Neural cell (in vitro differentiated cells): ENCODE results near the gene MCIDAS. TPM values are rescaled to one million over a fixed set of nuclear protein-coding genes. Genes with fewer than 3 reads are reported as not detected.
A peak's percentile ranks its signal among the peaks of the same experiment; 100 is the strongest.

Source experiments
- H2AFZ ChIP-seq: fragments of 200-600, 300-800 bp; sonication (generic), shearing (Covaris generic); 2 replicates; pipeline ENCODE4 v1.6.0; 2014; ENCODE audit warnings: low read depth, mild to moderate bottlenecking, antibody characterized with exemption, low read length, moderate library complexity
- H3F3A ChIP-seq: fragments of 200-600 bp; shearing (Covaris generic); 2 replicates; pipeline ENCODE4 v1.6.1; 2016; ENCODE audit warnings: mild to moderate bottlenecking, moderate library complexity, mixed read lengths, antibody characterized with exemption, low read length; ENCODE audit not compliant: insufficient read depth, poor library complexity, severe bottlenecking
- H3K27ac ChIP-seq: fragments of 200-600, 300-800 bp; sonication (generic), shearing (Covaris generic); 2 replicates; pipeline ENCODE4 v1.5.1; 2014; ENCODE audit warnings: mild to moderate bottlenecking, low read length, moderate library complexity
- H3K27me3 ChIP-seq: fragments of 300-800, 200-600 bp; sonication (generic), shearing (Covaris generic); 2 replicates; pipeline ENCODE4 v1.6.0; 2014; ENCODE audit warnings: mild to moderate bottlenecking, low read depth, low read length, moderate library complexity; ENCODE audit not compliant: insufficient read depth
- H3K36me3 ChIP-seq: fragments of 300-800, 200-600 bp; sonication (generic), shearing (Covaris generic); 2 replicates; pipeline ENCODE4 v1.5.1; 2014; ENCODE audit warnings: mild to moderate bottlenecking, antibody characterized with exemption, low read length, moderate library complexity; ENCODE audit not compliant: insufficient read depth
- H3K4me2 ChIP-seq: fragments of 300-800, 200-600 bp; sonication (generic), shearing (Covaris generic); 2 replicates; pipeline ENCODE4 v1.6.0; 2014; ENCODE audit warnings: mild to moderate bottlenecking, low read length
- H3K4me3 ChIP-seq: fragments of 300-800, 200-600 bp; sonication (generic), shearing (Covaris generic); 2 replicates; pipeline ENCODE4 v1.5.1; 2014; ENCODE audit warnings: mild to moderate bottlenecking, low read length, moderate library complexity
- H3K79me2 ChIP-seq: fragments of 200-600 bp; shearing (Covaris generic); replicated peaks from 2 replicates; pipeline ENCODE4 v1.6.0; 2014; ENCODE audit warnings: mild to moderate bottlenecking, low read length, moderate library complexity; ENCODE audit not compliant: insufficient read depth
- H3K9ac ChIP-seq: fragments of 300-800, 200-600 bp; sonication (generic), shearing (Covaris generic); 2 replicates; pipeline ENCODE4 v1.6.1; 2016; ENCODE audit warnings: mild to moderate bottlenecking, low read length, mixed read lengths
- H3K9me2 ChIP-seq: fragments of 200-600 bp; shearing (Covaris generic); 2 replicates; pipeline ENCODE4 v1.6.1; 2016; ENCODE audit warnings: mild to moderate bottlenecking, low read length, mixed read lengths; ENCODE audit not compliant: insufficient read depth
- H3K9me3 ChIP-seq: fragments of 200-600, 300-800 bp; sonication (generic), shearing (Covaris generic); 2 replicates; pipeline ENCODE4 v1.6.1; 2016; ENCODE audit warnings: mild to moderate bottlenecking, mixed run types, low read length, moderate library complexity, mixed read lengths
- H4K20me1 ChIP-seq: fragments of 200-600 bp; shearing (Covaris generic); 2 replicates; pipeline ENCODE4 v1.6.1; 2016; ENCODE audit warnings: mild to moderate bottlenecking, mixed run types; ENCODE audit not compliant: insufficient read depth
- EP300 ChIP-seq: fragments of 450-650 bp; conservative IDR thresholded peaks from 2 replicates; pipeline ENCODE4 v1.6.1; 2014; ENCODE audit warnings: antibody characterized with exemption, mild to moderate bottlenecking, moderate library complexity; ENCODE audit not compliant: poor library complexity, severe bottlenecking
- EZH2 ChIP-seq: fragments of 200-600, 300-800 bp; shearing (Covaris generic), sonication (generic); IDR thresholded peaks from 2 replicates; pipeline ENCODE4 v1.6.1; 2014; ENCODE audit warnings: antibody characterized with exemption, low read length, borderline replicate concordance, mild to moderate bottlenecking; ENCODE audit not compliant: insufficient read depth, poor library complexity, severe bottlenecking
- MXI1 ChIP-seq: fragments of 450-650 bp; conservative IDR thresholded peaks from 2 replicates; pipeline ENCODE4 v1.6.1; 2014; ENCODE audit warnings: antibody characterized with exemption, mild to moderate bottlenecking; ENCODE audit not compliant: poor library complexity, severe bottlenecking
- RAD21 ChIP-seq: fragments of 450-650 bp; conservative IDR thresholded peaks from 2 replicates; pipeline ENCODE4 v1.6.1; 2014; ENCODE audit warnings: antibody characterized with exemption, mild to moderate bottlenecking, moderate library complexity
- SMC3 ChIP-seq: fragments of 450-650 bp; conservative IDR thresholded peaks from 2 replicates; pipeline ENCODE4 v1.6.1; 2014; ENCODE audit warnings: antibody characterized with exemption, mild to moderate bottlenecking, moderate library complexity; ENCODE audit not compliant: poor library complexity
- TAF1 ChIP-seq: IDR thresholded peaks from 2 replicates; pipeline ENCODE4 v1.6.1; 2012; ENCODE audit warnings: low read depth
- polyA plus RNA-seq: library from polyadenylated mRNA; depleted of rRNA; stranded (reverse); fragments of >200 nt; gene quantifications from 2 replicates; pipeline ENCODE4 v1.2.3, GENCODE V29; 2014
- TF ChIP-seq, protein P1 (sequence below): fragments of 450-650 bp; IDR thresholded peaks from 2 replicates; pipeline ENCODE4 v1.5.1; 2014; ENCODE audit warnings: antibody characterized with exemption, mild to moderate bottlenecking, moderate library complexity; ENCODE audit not compliant: poor library complexity, severe bottlenecking
- TF ChIP-seq, protein P2 (sequence below): IDR thresholded peaks from 2 replicates; pipeline ENCODE4 v1.6.1; 2012; ENCODE audit warnings: borderline replicate concordance

Gene MCIDAS
- polyA plus RNA-seq, 1 donor from 2014 or later = not detected

DNA sequence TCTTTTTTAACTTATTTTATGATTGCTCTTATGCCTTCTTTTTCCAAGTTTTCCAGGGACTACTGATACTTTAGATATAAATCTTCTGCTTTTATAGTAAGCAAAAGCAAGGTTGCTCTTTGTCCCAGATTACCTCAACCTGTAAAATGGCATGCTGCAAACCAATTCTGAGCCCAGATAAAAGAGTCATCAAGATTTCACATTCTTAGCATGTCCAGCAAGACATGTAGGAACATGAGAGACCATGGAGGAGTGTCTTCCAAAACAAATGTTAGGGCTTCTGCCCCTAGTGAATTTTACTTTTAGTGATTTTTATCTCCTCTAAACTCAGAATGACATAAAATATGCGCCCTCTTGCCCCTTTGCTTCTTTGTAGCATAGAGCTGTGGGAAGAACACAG lies 47.1 kb downstream of the MCIDAS start:
- H3K9me3 ChIP-seq = no peaks in the 10 kb centered on the region

DNA sequence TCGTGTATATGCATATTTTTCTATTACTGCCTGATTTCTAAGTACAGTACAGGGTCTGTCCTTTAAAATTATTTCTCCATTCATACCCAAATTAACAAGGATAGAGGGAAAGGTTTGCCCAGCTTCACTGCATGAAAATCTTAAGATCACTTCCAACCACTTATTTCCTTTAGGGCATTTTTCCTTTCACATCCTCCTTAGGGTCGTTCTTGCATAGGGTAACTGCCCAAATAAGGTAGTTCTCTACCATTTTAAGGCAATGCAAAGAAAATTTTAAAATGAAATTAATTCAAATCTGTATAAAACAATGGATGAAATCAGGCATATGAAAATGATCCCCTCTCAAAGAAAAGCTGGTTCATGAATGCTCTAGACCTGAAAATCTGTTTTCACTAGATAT lies 50.0 kb downstream of the MCIDAS start:
- H3K4me2 ChIP-seq = no peak overlapping the region
- H3K36me3 ChIP-seq = no peaks in the 10 kb centered on the region
- no peak overlapping the region for H3K9ac ChIP-seq
- no peak overlapping the region for H2AFZ ChIP-seq
- H3K27me3 ChIP-seq = peaks cover 70% of the 10 kb centered on the region
- no peaks in the 10 kb centered on the region for H3F3A ChIP-seq
- no peak overlapping the region for H3K27ac ChIP-seq
- no peak for TF ChIP-seq RAD21
- TF ChIP-seq EZH2 = no peak
- no peaks in the 10 kb centered on the region for H4K20me1 ChIP-seq
- no peaks in the 10 kb centered on the region for H3K9me2 ChIP-seq
- no peaks in the 10 kb centered on the region for H3K79me2 ChIP-seq
- H3K4me3 ChIP-seq = no peak overlapping the region
- no peaks in the 10 kb centered on the region for H3K9me3 ChIP-seq

More for the DNA sequence above, 47.1 kb downstream of the MCIDAS start:
- TF ChIP-seq TAF1 = no peak
- TF ChIP-seq EP300 = no peak
- TF ChIP-seq, protein P1, sequence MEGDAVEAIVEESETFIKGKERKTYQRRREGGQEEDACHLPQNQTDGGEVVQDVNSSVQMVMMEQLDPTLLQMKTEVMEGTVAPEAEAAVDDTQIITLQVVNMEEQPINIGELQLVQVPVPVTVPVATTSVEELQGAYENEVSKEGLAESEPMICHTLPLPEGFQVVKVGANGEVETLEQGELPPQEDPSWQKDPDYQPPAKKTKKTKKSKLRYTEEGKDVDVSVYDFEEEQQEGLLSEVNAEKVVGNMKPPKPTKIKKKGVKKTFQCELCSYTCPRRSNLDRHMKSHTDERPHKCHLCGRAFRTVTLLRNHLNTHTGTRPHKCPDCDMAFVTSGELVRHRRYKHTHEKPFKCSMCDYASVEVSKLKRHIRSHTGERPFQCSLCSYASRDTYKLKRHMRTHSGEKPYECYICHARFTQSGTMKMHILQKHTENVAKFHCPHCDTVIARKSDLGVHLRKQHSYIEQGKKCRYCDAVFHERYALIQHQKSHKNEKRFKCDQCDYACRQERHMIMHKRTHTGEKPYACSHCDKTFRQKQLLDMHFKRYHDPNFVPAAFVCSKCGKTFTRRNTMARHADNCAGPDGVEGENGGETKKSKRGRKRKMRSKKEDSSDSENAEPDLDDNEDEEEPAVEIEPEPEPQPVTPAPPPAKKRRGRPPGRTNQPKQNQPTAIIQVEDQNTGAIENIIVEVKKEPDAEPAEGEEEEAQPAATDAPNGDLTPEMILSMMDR = no peak
- TF ChIP-seq RAD21 = no peak
- no peak for TF ChIP-seq MXI1
- TF ChIP-seq EZH2 = no peak
- TF ChIP-seq, protein P2, sequence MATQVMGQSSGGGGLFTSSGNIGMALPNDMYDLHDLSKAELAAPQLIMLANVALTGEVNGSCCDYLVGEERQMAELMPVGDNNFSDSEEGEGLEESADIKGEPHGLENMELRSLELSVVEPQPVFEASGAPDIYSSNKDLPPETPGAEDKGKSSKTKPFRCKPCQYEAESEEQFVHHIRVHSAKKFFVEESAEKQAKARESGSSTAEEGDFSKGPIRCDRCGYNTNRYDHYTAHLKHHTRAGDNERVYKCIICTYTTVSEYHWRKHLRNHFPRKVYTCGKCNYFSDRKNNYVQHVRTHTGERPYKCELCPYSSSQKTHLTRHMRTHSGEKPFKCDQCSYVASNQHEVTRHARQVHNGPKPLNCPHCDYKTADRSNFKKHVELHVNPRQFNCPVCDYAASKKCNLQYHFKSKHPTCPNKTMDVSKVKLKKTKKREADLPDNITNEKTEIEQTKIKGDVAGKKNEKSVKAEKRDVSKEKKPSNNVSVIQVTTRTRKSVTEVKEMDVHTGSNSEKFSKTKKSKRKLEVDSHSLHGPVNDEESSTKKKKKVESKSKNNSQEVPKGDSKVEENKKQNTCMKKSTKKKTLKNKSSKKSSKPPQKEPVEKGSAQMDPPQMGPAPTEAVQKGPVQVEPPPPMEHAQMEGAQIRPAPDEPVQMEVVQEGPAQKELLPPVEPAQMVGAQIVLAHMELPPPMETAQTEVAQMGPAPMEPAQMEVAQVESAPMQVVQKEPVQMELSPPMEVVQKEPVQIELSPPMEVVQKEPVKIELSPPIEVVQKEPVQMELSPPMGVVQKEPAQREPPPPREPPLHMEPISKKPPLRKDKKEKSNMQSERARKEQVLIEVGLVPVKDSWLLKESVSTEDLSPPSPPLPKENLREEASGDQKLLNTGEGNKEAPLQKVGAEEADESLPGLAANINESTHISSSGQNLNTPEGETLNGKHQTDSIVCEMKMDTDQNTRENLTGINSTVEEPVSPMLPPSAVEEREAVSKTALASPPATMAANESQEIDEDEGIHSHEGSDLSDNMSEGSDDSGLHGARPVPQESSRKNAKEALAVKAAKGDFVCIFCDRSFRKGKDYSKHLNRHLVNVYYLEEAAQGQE = no peak
- Histone ChIP-seq H3K27me3 (peaks cover 45% of the 10 kb centered on the region), H3F3A (no peaks in the 10 kb centered on the region), H3K4me3 (no peak overlapping the region), H3K79me2 (no peaks in the 10 kb centered on the region), H4K20me1 (no peaks in the 10 kb centered on the region), H3K4me2 (no peak overlapping the region), H3K9ac (no peak overlapping the region), H3K9me2 (no peaks in the 10 kb centered on the region), H2AFZ (no peak overlapping the region), H3K36me3 (no peaks in the 10 kb centered on the region), H3K27ac (no peak overlapping the region)

DNA sequence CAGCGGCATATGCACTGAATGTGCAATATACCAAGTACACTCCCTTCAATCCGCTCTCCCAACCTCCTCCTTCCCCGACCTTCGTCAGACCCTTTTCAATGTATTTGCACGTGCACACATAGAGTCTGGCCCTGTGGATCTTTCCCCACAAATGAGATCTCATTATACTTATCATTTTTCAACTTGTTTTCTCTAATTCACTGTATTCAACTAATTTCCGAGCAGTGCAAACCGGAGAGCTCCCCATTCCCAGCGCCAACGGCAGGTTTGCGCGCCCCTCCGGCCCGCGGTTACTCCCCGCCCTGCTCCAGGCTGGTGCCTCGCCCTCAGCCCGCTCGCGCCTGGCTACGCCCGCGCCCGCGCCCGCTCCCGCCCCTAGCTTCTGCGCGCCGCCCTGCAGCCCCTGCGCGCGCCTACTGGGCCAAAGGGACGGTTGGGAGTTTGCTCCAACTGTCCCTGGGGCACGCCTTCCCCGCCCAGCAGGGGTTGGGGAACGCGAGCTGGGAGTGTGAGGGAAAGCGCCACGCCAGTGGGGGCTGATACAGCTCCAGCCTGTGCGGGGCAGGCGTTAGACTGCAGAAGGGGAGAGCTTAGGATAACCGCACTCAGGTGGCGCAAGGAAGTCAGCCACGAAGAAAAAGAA lies 50.8 kb downstream of the MCIDAS start:
- no peaks in the 10 kb centered on the region for H3K79me2 ChIP-seq
- H3K4me2 ChIP-seq = peak overlapping the region; percentile 50
- H3K36me3 ChIP-seq = no peaks in the 10 kb centered on the region
- H2AFZ ChIP-seq = no peak overlapping the region
- no peak overlapping the region for H3K27ac ChIP-seq
- no peaks in the 10 kb centered on the region for H3K9me2 ChIP-seq
- H4K20me1 ChIP-seq = no peaks in the 10 kb centered on the region
- H3F3A ChIP-seq = no peaks in the 10 kb centered on the region
- H3K9me3 ChIP-seq = no peaks in the 10 kb centered on the region
- peak overlapping the region; percentile 61 for H3K4me3 ChIP-seq
- peaks cover 70% of the 10 kb centered on the region for H3K27me3 ChIP-seq
- H3K9ac ChIP-seq = no peak overlapping the region
- peak; percentile 24 for TF ChIP-seq MXI1
- no peak for TF ChIP-seq SMC3
- TF ChIP-seq, protein P1 = peak; percentile 48
